CD14-positive monocyte (primary cell): ENCODE results near the gene CIZ1. TPM values are rescaled to one million over a fixed set of nuclear protein-coding genes. Genes with fewer than 3 reads are reported as not detected.

ENCODE experiments used
- DNase-seq, 3 donors: peaks; one replicate each; pipeline ENCODE4 v3.0.0-alpha.2; 2011 to 2022
- H2AFZ ChIP-seq: 2 replicates; pipeline ENCODE4 v1.6.0; 2012; ENCODE audit warnings: mild to moderate bottlenecking, low read depth, low read length, inconsistent platforms; ENCODE audit not compliant: insufficient read depth, poor library complexity, severe bottlenecking
- H3K27ac ChIP-seq, 2 donors: 1 replicate in 1 of 2; 2 replicates in 1 of 2; pipeline ENCODE4 v1.5.1; 2012 to 2013; ENCODE audit warnings: low read length in 2 of 2, control low read depth in 1 of 2, inconsistent platforms in 1 of 2, low read depth in 1 of 2, mild to moderate bottlenecking in 1 of 2
- H3K27me3 ChIP-seq, 2 donors: one replicate each; pipeline versions ENCODE4 v1.6.0 to v1.6.1; 2011 to 2013; ENCODE audit warnings: low read length in 2 of 2; ENCODE audit not compliant: control insufficient read depth in 2 of 2, insufficient read depth in 2 of 2
- H3K36me3 ChIP-seq, 2 donors: replicated peaks in 1 of 2; 1 replicate in 1 of 2; 2 replicates in 1 of 2; pipeline versions ENCODE4 v1.5.1 to v1.6.1; 2012 to 2013; ENCODE audit warnings: low read length in 2 of 2, control low read depth in 1 of 2, inconsistent platforms in 1 of 2, mild to moderate bottlenecking in 1 of 2; ENCODE audit not compliant: insufficient read depth in 2 of 2, control insufficient read depth in 1 of 2
- H3K4me1 ChIP-seq, 2 donors: 1 replicate in 1 of 2; 2 replicates in 1 of 2; pipeline versions ENCODE4 v1.5.1 to v1.6.1; 2012 to 2013; ENCODE audit warnings: low read length in 2 of 2, control low read depth in 1 of 2, inconsistent platforms in 1 of 2, mild to moderate bottlenecking in 1 of 2, moderate library complexity in 1 of 2; ENCODE audit not compliant: insufficient read depth in 2 of 2, control insufficient read depth in 1 of 2
- H3K4me2 ChIP-seq: replicated peaks from 2 replicates; pipeline ENCODE3; 2012; ENCODE audit warnings: low read length, moderate library complexity, mild to moderate bottlenecking; ENCODE audit not compliant: poor library complexity, severe bottlenecking; ENCODE audit errors: extremely low read depth
- H3K4me3 ChIP-seq, 3 experiments: fragments of 200-600 bp in 1 of 3; sonication (generic) in 1 of 3; replicated peaks in 1 of 3; 1 replicate in 2 of 3; 2 replicates in 1 of 3; pipeline ENCODE4 v1.5.1; 2011 to 2013; ENCODE audit warnings: low read length in 3 of 3, mild to moderate bottlenecking in 3 of 3, control low read depth in 2 of 3, low read depth in 2 of 3, inconsistent platforms in 1 of 3, moderate library complexity in 1 of 3
- H3K79me2 ChIP-seq: 2 replicates; pipeline ENCODE4 v1.6.0; 2012; ENCODE audit warnings: mild to moderate bottlenecking, control low read depth, inconsistent platforms, low read length, moderate library complexity; ENCODE audit not compliant: insufficient read depth
- H3K9ac ChIP-seq: 2 replicates; pipeline ENCODE4 v1.6.0; 2017; ENCODE audit warnings: low read length, mild to moderate bottlenecking; ENCODE audit not compliant: insufficient read depth, poor library complexity, severe bottlenecking
- H3K9me3 ChIP-seq, 2 donors: replicated peaks in 1 of 2; 1 replicate in 1 of 2; 2 replicates in 1 of 2; pipeline versions ENCODE4 v1.5.1 to v1.6.1; 2012 to 2013; ENCODE audit warnings: low read length in 2 of 2, control low read depth in 1 of 2; ENCODE audit not compliant: control insufficient read depth in 1 of 2, insufficient read depth in 1 of 2
- H4K20me1 ChIP-seq: 2 replicates; pipeline ENCODE4 v1.6.0; 2012; ENCODE audit warnings: mild to moderate bottlenecking, low read length, control low read depth, moderate library complexity; ENCODE audit not compliant: insufficient read depth
- H3K27ac Mint-ChIP-seq, 7 donors: one replicate each; pipeline ENCODE4 v1.8.0; 2020; ENCODE audit warnings: mild to moderate bottlenecking in 7 of 7, mixed read lengths in 7 of 7, moderate library complexity in 6 of 7, inconsistent platforms in 2 of 7
- H3K27me3 Mint-ChIP-seq, 3 donors: one replicate each; pipeline ENCODE4 v1.8.0; 2021 to 2022; ENCODE audit warnings: low read depth in 3 of 3, mild to moderate bottlenecking in 3 of 3, mixed read lengths in 3 of 3, moderate library complexity in 3 of 3, inconsistent platforms in 1 of 3
- H3K36me3 Mint-ChIP-seq, 2 donors: one replicate each; pipeline ENCODE4 v1.8.0; 2020; ENCODE audit warnings: mixed read lengths in 2 of 2, inconsistent platforms in 1 of 2, mild to moderate bottlenecking in 1 of 2
- H3K4me1 Mint-ChIP-seq: one replicate; pipeline ENCODE4 v1.8.0; 2020; ENCODE audit warnings: mild to moderate bottlenecking, mixed read lengths
- H3K4me3 Mint-ChIP-seq, 2 donors: one replicate each; pipeline ENCODE4 v1.8.0; 2020; ENCODE audit warnings: mild to moderate bottlenecking in 2 of 2, mixed read lengths in 2 of 2, moderate library complexity in 1 of 2
- H3K9me3 Mint-ChIP-seq, 7 donors: one replicate each; pipeline ENCODE4 v1.8.0; 2020 to 2022; ENCODE audit warnings: mixed read lengths in 7 of 7, mild to moderate bottlenecking in 6 of 7, moderate library complexity in 6 of 7, inconsistent platforms in 2 of 7
- CTCF ChIP-seq: fragments of 200-600 bp; IDR thresholded peaks from one replicate; pipeline ENCODE4 v1.8.0; 2022; ENCODE audit warnings: antibody characterized with exemption, mild to moderate bottlenecking
- WGBS: methylation state at CpG from one replicate; pipeline ENCODE4 v1.1.5; 2013; ENCODE audit warnings: missing lambda C conversion rate; ENCODE audit not compliant: insufficient coverage; 5-methylcytosine and 5-hydroxymethylcytosine counted together
- intact Hi-C, 2 donors: fragments of 100-400 bp; cut with micrococcal nuclease; formaldehyde crosslinking; loops; one replicate each; pipeline versions ENCODE4 v1.15.0 to v1.15.1; 2023
- polyA plus RNA-seq, 3 donors: library from polyadenylated mRNA; depleted of rRNA in 1 of 3; unstranded in 2 of 3; stranded (reverse) in 1 of 3; fragments of 300-500 nt in 2 of 3; fragments of >200 nt in 1 of 3; fragmentation: Illumina TruSeq in 2 of 3; gene quantifications; 1 replicate in 2 of 3; 2 replicates in 1 of 3; pipeline ENCODE4 v1.2.3, GENCODE V29; 2012 to 2021

Gene CIZ1
- polyA plus RNA-seq, 3 donors, result 3.4 to 53.7 (median 5.9) TPM

DNA sequence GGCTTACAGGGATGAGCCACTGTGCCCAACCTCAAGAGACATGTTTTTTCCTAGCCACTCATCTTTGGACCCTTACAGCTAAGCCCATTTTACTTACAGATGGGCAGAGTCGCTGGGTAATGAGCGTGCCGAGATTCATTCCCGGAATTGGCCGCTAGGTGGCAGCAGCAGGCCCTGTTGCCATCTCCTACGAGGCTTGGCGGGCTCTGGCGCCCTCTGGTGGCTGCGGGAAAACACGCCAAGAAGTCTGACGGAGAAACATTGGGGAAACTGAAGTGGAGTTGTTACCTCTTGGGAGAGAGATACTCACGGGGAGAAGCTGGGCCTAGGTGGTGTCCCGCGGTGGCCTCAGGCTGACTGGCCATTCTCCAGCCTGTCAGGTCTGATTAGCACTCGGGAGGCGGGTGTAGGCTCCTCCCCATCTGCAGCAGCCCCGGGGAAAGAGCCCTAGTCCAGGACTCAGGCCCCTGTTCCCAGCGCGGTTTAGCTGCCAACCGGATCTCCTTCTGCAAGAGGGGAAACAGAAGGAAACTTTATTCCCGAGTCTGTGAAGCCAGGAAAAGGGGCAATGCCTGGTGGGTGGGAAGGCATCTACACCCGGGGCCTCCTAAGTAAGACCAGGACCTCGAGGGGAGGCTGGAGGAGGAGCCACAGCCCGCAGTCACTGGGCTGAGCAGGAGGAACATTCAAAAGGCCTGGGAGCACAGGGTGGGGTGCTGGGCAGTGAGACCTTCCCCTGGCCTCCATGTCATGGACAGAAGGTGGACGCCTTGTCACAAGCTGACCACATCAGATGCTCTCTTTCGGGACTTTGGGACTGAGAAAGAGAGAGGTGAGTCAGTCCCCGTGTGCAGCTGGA, 73.5 kb downstream of the CIZ1 start:
- no peak overlapping the region for H3K27ac ChIP-seq
- H3K4me3 ChIP-seq, result no peak overlapping the region
- 20% methylated on average over 27 of the region's 27 CpGs for WGBS
- peaks cover 8 to 17% of the 10 kb centered on the region in 2 donors for H3K4me1 ChIP-seq
- no peak overlapping the region for H3K4me2 ChIP-seq
- H3K79me2 ChIP-seq, result no peaks in the 10 kb centered on the region
- peak overlapping the region; percentile 49 for H2AFZ ChIP-seq
- Mint-ChIP-seq H3K27me3 (peaks cover 2 to 6% (median 3%) of the 10 kb centered on the region in 3 donors), H3K4me1 (peaks cover 15% of the 10 kb centered on the region), H3K27ac (peak overlapping the region in 1 of 7 donors; percentile 19), H3K36me3 (peaks cover 29 to 46% of the 10 kb centered on the region in 2 donors), H3K9me3 (peaks cover 0 to 2% (median 0%) of the 10 kb centered on the region in 7 donors), H3K4me3 (no peak overlapping the region)
- peak; percentile 100 for TF ChIP-seq CTCF
- DNase-seq, result peak; percentile 88 to 91 (median 88)
- intact Hi-C loops, result loop anchor here in 1 of 2 donors (5.0 kb wide), 1 partner anchor 176 kb away; no protein-coding TSS in a partner anchor
- H4K20me1 ChIP-seq, result no peaks in the 10 kb centered on the region
- H3K36me3 ChIP-seq, result peaks cover 25 to 26% of the 10 kb centered on the region in 2 donors
- H3K9me3 ChIP-seq, result no peaks in the 10 kb centered on the region
- H3K9ac ChIP-seq, result no peak overlapping the region
- no peaks in the 10 kb centered on the region for H3K27me3 ChIP-seq

DNA sequence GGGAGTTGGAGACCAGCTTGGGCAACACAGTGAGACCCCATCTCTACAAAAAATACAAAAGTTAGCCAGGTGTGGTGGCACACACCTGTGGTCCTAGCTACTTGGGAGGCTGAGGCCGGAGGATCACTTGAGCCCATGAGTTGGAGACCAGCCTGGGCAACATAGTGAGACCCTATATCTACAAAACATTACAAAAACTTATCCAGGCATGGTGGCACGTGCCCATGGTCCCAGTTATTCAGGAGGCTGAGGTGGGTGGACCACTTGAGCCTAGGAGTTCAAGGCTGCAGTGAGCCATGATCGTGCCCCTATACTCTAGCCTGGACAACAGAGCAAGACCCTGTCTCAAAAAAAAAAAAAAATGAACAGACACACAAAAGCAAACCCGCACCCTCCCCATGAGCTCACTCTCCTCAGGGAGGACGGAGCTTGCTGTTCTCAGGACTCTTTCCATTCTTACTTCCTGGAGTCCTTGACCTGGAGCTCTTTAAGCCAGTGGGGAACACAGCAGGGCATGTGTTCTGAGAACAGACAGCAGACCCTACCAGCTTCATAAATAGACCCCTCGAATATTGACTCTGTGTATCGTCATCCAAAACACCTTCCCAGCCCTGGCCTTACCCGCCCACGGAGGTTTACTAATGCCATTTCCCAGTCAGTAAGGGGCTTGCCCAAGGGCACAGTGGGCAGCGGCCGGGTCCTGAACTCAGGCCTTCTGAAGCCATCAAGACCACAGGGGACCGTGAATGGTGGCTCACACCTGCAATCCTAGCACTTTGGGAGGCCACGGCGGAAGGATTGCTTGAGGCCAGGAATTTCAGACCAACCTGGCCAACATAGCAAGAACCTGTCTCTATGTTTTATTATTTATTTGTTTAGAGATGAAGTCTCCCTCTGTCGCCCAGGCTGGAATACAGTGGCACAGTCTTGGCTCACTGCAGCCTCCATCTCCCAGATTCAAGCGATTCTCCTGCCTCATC, 75.0 kb downstream of the CIZ1 start:
- peaks cover 10 to 15% of the 10 kb centered on the region in 2 donors for H3K36me3 ChIP-seq
- Mint-ChIP-seq H3K27me3 (peaks cover 2 to 6% (median 3%) of the 10 kb centered on the region in 3 donors), H3K4me1 (peaks cover 15% of the 10 kb centered on the region), H3K4me3 (no peak overlapping the region), H3K36me3 (peaks cover 17 to 32% of the 10 kb centered on the region in 2 donors), H3K9me3 (peaks cover 0 to 2% (median 0%) of the 10 kb centered on the region in 7 donors), H3K27ac (peak overlapping the region; percentile 43 to 88 (median 66))
- H3K9ac ChIP-seq, result no peak overlapping the region
- 95% methylated on average over 6 of the region's 16 CpGs for WGBS
- no peaks in the 10 kb centered on the region for H3K79me2 ChIP-seq
- DNase-seq, result no peak
- no peak overlapping the region for H3K4me2 ChIP-seq
- H4K20me1 ChIP-seq, result no peaks in the 10 kb centered on the region
- intact Hi-C loops, result loop anchor here in 1 of 2 donors (5.0 kb wide), 1 partner anchor 174 kb away; no protein-coding TSS in a partner anchor
- no peak overlapping the region for H3K4me3 ChIP-seq
- peaks cover 8 to 17% of the 10 kb centered on the region in 2 donors for H3K4me1 ChIP-seq
- H2AFZ ChIP-seq, result no peak overlapping the region
- TF ChIP-seq CTCF, result no peak
- no peaks in the 10 kb centered on the region for H3K27me3 ChIP-seq
- H3K9me3 ChIP-seq, result no peaks in the 10 kb centered on the region
- H3K27ac ChIP-seq, result no peak overlapping the region
